Stimulated activated naive CD8-positive, alpha-beta T cell treated with anti-CD3 and anti-CD28 coated beads, Interleukin-15, Interleukin-2, amounts not matched to agents 100 ng/mL and 50 ng/mL, for 24 hours (primary cell): ENCODE measurements around the gene RPL5.

ENCODE experiments used
- H3K27ac Mint-ChIP-seq: one replicate; pipeline ENCODE4 v1.8.0; 2021; ENCODE audit warnings: mild to moderate bottlenecking, mixed read lengths
- H3K27me3 Mint-ChIP-seq: one replicate; pipeline ENCODE4 v1.8.0; 2021; ENCODE audit warnings: mixed read lengths
- H3K36me3 Mint-ChIP-seq: one replicate; pipeline ENCODE4 v1.8.0; 2021; ENCODE audit warnings: low read depth, mixed read lengths
- H3K4me1 Mint-ChIP-seq: one replicate; pipeline ENCODE4 v1.8.0; 2021; ENCODE audit warnings: low read depth, mixed read lengths
- H3K4me3 Mint-ChIP-seq: one replicate; pipeline ENCODE4 v1.8.0; 2021; ENCODE audit warnings: mild to moderate bottlenecking, mixed read lengths
- H3K9me3 Mint-ChIP-seq: one replicate; pipeline ENCODE4 v1.8.0; 2021; ENCODE audit warnings: mixed read lengths

RPL5 gene

DNA sequence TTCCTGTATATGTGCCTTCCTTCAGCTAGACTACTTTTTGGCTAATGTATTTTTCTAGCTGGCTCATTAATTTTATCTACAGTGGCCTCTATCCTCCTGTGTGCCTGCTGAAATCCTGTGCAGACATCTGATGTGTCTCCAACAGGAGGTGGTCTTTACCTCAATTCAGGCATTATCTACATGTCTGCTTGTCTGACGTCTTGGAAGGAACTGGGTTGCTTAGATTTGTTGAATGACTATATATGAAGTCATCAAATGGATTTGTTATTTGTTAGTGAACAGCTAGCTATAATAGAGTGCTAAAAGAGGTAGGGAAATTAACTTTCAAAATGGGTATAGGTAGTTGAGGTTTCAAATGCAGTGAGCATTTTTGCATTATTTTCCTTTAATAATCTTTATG, 6.7 kb downstream of the RPL5 start:
- H3K27ac Mint-ChIP-seq: peak overlapping the region; percentile 78
- H3K4me1 Mint-ChIP-seq: peaks cover 75% of the 10 kb centered on the region
- H3K36me3 Mint-ChIP-seq: peaks cover 100% of the 10 kb centered on the region
- H3K9me3 Mint-ChIP-seq: no peaks in the 10 kb centered on the region
- H3K4me3 Mint-ChIP-seq: peak overlapping the region; percentile 99
- no peaks in the 10 kb centered on the region for H3K27me3 Mint-ChIP-seq

- Mint-ChIP-seq H3K9me3 (no peaks in the 10 kb centered on the region), H3K4me1 (peaks cover 67% of the 10 kb centered on the region), H3K36me3 (peaks cover 100% of the 10 kb centered on the region), H3K27me3 (no peaks in the 10 kb centered on the region), H3K4me3 (peak overlapping the region; percentile 99), H3K27ac (peak overlapping the region; percentile 80)
Measured at GRCh38 chr1:92839442-92839841, 7.6 kb downstream of the RPL5 start.

GRCh38 chr1:92840600-92840999, 8.8 kb downstream of the RPL5 start:
- Mint-ChIP-seq H3K27ac (peak overlapping the region; percentile 41), H3K36me3 (peaks cover 89% of the 10 kb centered on the region), H3K27me3 (no peaks in the 10 kb centered on the region), H3K4me1 (peaks cover 55% of the 10 kb centered on the region), H3K9me3 (no peaks in the 10 kb centered on the region), H3K4me3 (peak overlapping the region; percentile 48)

GRCh38 chr1:92842082-92843045, 10.5 kb downstream of the RPL5 start:
- Mint-ChIP-seq H3K27me3 (no peaks in the 10 kb centered on the region), H3K4me1 (peaks cover 38% of the 10 kb centered on the region), H3K4me3 (no peak overlapping the region), H3K9me3 (no peaks in the 10 kb centered on the region), H3K36me3 (peaks cover 81% of the 10 kb centered on the region), H3K27ac (peak overlapping the region; percentile 16)

DNA sequence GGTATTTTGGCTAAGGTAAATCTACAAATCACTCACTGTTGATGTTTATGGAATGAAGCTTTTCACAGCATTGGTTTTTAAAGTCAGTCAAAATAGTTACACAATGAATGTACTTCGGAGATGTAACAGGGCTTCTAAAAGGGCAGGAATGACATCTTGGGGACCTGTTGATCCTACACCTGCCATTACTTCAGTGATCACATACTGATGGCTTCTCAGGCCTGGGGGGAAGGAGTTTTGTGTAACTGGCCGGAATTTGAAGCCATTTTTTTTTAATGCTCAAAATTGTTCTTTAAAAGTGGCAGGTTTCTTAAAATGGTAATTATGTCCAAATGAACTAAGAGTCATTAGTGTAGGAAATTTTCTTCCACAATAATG, 11.2 kb downstream of the RPL5 start:
- no peak overlapping the region for H3K4me3 Mint-ChIP-seq
- H3K27me3 Mint-ChIP-seq: no peaks in the 10 kb centered on the region
- H3K36me3 Mint-ChIP-seq: peaks cover 75% of the 10 kb centered on the region
- no peak overlapping the region for H3K27ac Mint-ChIP-seq
- peaks cover 31% of the 10 kb centered on the region for H3K4me1 Mint-ChIP-seq
- H3K9me3 Mint-ChIP-seq: no peaks in the 10 kb centered on the region

DNA sequence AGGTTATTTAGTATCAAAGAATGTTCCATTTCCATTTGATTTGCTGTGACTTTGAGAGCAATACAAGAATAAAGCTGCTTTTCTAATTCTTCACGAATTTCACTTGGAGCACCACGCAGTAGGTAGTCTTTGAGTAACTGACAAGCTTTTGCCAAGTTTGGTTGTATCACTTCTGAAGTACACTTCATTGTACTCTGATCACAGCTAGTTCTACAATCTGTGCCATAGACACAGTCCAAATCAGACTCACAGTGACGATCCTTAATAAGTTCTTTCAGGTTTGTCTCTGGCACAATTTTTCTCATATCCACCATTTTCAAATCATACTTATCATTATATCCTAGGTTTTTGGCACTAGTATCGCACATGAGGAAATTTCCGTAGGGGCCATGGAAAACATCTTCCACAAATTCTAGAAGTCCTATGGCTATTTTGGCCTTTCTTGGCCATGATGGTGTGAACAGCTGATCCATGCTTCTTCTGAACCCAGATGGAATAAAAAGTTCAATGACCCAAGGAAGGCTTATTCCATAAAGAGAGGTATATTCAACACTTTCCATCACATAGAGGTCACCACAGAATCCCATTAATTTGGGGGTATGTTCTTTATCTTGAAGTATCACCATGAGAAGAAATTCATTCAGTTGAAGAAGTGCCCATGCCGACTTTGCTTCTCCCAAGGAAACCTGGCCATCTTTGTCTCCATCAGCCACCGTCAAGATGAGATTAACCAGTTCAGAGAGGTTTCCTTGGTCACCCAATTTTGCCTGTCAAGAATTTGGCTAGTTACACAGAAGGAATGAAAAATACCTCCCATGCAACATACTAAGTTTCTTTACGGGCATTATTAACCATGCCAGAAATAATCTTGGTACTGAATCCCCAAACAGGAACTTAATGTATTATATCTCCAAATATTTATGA, 11.9 kb downstream of the RPL5 start:
- Mint-ChIP-seq H3K36me3 (peaks cover 68% of the 10 kb centered on the region), H3K27me3 (no peaks in the 10 kb centered on the region)

DNA sequence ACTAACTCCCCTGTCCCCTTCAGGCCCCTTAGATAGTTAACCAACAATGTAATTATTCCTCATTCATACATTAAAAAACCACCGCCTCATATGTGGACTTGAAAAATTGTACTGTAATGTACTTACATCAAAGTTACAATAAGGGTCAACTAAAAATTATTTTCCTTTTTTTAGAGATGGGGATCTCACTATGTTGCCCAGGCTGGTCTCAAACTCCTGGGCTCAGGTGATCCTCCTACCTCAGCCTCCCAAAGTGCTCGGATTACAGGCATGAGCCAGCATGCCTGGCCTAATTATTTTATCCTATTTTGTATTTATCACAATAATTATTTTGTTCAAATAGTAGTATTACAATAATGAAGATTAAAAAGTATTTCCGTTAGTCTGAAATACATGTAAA, 12.6 kb downstream of the RPL5 start:
- peaks cover 20% of the 10 kb centered on the region for H3K4me1 Mint-ChIP-seq
- peaks cover 61% of the 10 kb centered on the region for H3K36me3 Mint-ChIP-seq
- H3K27me3 Mint-ChIP-seq: no peaks in the 10 kb centered on the region
- H3K27ac Mint-ChIP-seq: no peak overlapping the region
- no peak overlapping the region for H3K4me3 Mint-ChIP-seq
- no peaks in the 10 kb centered on the region for H3K9me3 Mint-ChIP-seq

More for the DNA sequence above, 11.9 kb downstream of the RPL5 start:
- H3K27ac Mint-ChIP-seq: peak overlapping the region; percentile 8
- H3K4me3 Mint-ChIP-seq: no peak overlapping the region
- no peaks in the 10 kb centered on the region for H3K9me3 Mint-ChIP-seq
- peaks cover 24% of the 10 kb centered on the region for H3K4me1 Mint-ChIP-seq

GRCh38 chr1:92845908-92846307, 14.1 kb downstream of the RPL5 start:
- peaks cover 50% of the 10 kb centered on the region for H3K36me3 Mint-ChIP-seq
- H3K27me3 Mint-ChIP-seq: no peaks in the 10 kb centered on the region
- peaks cover 5% of the 10 kb centered on the region for H3K4me1 Mint-ChIP-seq
- H3K27ac Mint-ChIP-seq: no peak overlapping the region
- H3K4me3 Mint-ChIP-seq: no peak overlapping the region
- H3K9me3 Mint-ChIP-seq: no peaks in the 10 kb centered on the region

GRCh38 chr1:92848201-92848600, 16.4 kb downstream of the RPL5 start:
- H3K4me1 Mint-ChIP-seq: peaks cover 4% of the 10 kb centered on the region
- no peak overlapping the region for H3K4me3 Mint-ChIP-seq
- no peak overlapping the region for H3K27ac Mint-ChIP-seq
- H3K27me3 Mint-ChIP-seq: no peaks in the 10 kb centered on the region
- no peaks in the 10 kb centered on the region for H3K9me3 Mint-ChIP-seq
- H3K36me3 Mint-ChIP-seq: peaks cover 34% of the 10 kb centered on the region

DNA sequence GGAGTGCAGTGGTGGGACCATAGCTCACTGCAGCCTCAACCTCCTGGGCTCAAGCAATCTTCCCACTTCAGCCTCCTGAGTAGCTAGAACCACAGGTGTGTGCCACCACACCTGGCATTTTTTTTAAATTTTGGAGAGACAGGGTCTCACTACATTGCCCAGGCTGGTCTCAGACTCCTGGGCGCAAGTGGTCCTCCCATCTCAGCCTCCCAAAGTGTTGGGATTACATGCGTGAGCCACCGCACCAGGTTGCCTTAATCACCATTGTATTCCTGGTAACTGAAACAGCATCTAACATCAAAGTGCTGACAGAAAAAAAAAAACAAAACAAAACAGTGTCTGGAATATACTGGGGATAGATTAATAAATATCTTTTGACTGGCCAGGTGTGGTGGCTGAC, 18.2 kb downstream of the RPL5 start:
- Mint-ChIP-seq H3K27ac (no peak overlapping the region), H3K4me1 (peaks cover 10% of the 10 kb centered on the region)

GRCh38 chr1:92851729-92852128, 19.9 kb downstream of the RPL5 start:
- Mint-ChIP-seq H3K4me3 (no peak overlapping the region), H3K27me3 (no peaks in the 10 kb centered on the region), H3K4me1 (peaks cover 10% of the 10 kb centered on the region), H3K36me3 (peaks cover 29% of the 10 kb centered on the region), H3K9me3 (no peaks in the 10 kb centered on the region), H3K27ac (no peak overlapping the region)

More for the DNA sequence above, 18.2 kb downstream of the RPL5 start:
- Mint-ChIP-seq H3K4me3 (no peak overlapping the region), H3K36me3 (peaks cover 29% of the 10 kb centered on the region), H3K9me3 (no peaks in the 10 kb centered on the region), H3K27me3 (no peaks in the 10 kb centered on the region)

DNA sequence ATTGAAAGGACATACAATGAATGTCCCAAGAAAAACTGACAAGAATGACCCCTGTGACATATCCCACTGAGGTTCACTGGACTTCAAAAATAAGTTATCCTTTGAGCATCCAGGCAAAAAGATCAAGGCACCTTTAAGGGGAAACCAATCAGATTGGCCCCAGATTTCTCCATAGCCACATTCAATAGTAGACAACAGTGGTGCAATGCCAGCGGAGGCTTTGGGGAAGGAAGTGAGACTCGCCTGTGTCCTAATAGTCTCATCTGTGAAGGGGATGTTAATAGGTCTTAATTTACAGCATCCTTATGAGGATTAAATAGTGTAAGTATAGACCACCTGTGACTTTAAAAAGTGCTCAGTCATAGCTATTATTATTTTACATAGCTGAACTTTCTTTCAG, 21.5 kb downstream of the RPL5 start:
- H3K9me3 Mint-ChIP-seq: no peaks in the 10 kb centered on the region
- peaks cover 10% of the 10 kb centered on the region for H3K4me1 Mint-ChIP-seq
- H3K27ac Mint-ChIP-seq: no peak overlapping the region
- H3K27me3 Mint-ChIP-seq: no peaks in the 10 kb centered on the region
- no peak overlapping the region for H3K4me3 Mint-ChIP-seq
- H3K36me3 Mint-ChIP-seq: peaks cover 25% of the 10 kb centered on the region

- peaks cover 25% of the 10 kb centered on the region for H3K36me3 Mint-ChIP-seq
- peaks cover 18% of the 10 kb centered on the region for H3K4me1 Mint-ChIP-seq
- no peak overlapping the region for H3K27ac Mint-ChIP-seq
- no peak overlapping the region for H3K4me3 Mint-ChIP-seq
- H3K27me3 Mint-ChIP-seq: no peaks in the 10 kb centered on the region
- H3K9me3 Mint-ChIP-seq: no peaks in the 10 kb centered on the region
Measured at GRCh38 chr1:92854101-92854785, 22.4 kb downstream of the RPL5 start.

DNA sequence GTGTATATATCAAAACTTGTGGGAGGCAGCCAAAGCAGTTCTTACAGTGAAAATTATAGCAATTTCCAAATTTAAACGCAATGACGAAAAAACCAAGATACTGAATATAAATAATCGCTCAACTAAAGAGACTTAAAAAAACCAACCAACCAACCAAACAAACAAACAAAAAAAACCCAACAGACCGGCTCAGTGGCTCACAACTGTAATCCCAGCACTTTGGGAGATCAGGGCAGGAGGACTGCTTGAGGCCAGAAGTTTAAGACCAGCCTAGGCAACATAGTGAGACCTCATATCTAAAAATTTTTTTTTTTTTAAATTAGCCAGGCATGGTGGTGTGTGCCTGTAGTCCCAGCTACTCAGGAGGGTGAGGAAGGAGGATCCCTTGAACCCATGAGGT, 23.4 kb downstream of the RPL5 start:
- H3K4me1 Mint-ChIP-seq: peaks cover 25% of the 10 kb centered on the region
- H3K27me3 Mint-ChIP-seq: no peaks in the 10 kb centered on the region
- H3K9me3 Mint-ChIP-seq: no peaks in the 10 kb centered on the region
- H3K36me3 Mint-ChIP-seq: peaks cover 21% of the 10 kb centered on the region
- no peak overlapping the region for H3K27ac Mint-ChIP-seq
- H3K4me3 Mint-ChIP-seq: no peak overlapping the region
